ENCODE measurements around the gene HMGN1.
A peak's percentile ranks its signal among the peaks of the same experiment; 100 is the strongest.

The HMGN1 gene

DNA sequence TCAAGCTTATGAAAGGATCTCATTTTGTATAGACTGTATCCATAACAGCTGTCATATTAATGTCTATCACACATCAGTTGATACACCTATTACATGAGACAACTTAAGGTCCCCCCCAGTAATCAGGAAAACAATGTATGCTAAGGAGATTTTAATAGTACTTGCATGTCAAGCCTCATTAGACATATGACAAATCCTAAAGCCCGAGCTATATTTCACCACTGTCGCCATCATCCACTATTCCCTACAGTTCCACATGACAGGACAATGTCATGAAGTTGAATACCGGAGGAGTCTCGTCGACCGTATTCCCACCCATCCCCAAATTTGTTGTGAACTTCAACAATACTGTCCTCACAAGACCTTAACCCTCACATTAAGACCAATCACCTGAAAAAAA, 3.4 kb downstream of the HMGN1 start:
- peak overlapping the region; percentile 6 for H3K4me3 ChIP-seq (ENCODE audit: low read length)
- DNase-seq (ENCODE audit: low read depth): no peak
- TF ChIP-seq, protein P1, sequence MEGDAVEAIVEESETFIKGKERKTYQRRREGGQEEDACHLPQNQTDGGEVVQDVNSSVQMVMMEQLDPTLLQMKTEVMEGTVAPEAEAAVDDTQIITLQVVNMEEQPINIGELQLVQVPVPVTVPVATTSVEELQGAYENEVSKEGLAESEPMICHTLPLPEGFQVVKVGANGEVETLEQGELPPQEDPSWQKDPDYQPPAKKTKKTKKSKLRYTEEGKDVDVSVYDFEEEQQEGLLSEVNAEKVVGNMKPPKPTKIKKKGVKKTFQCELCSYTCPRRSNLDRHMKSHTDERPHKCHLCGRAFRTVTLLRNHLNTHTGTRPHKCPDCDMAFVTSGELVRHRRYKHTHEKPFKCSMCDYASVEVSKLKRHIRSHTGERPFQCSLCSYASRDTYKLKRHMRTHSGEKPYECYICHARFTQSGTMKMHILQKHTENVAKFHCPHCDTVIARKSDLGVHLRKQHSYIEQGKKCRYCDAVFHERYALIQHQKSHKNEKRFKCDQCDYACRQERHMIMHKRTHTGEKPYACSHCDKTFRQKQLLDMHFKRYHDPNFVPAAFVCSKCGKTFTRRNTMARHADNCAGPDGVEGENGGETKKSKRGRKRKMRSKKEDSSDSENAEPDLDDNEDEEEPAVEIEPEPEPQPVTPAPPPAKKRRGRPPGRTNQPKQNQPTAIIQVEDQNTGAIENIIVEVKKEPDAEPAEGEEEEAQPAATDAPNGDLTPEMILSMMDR (IDR thresholded peaks at IDR 0.05; ENCODE audit: insufficient read depth, low read depth, low read length, missing control alignments): no peak

GRCh38 chr21:39344848-39345247, 4.0 kb downstream of the HMGN1 start:
- no peak overlapping the region for H3K4me3 ChIP-seq (ENCODE audit: low read length)
- DNase-seq (ENCODE audit: low read depth): no peak
- TF ChIP-seq, protein P1 (IDR thresholded peaks at IDR 0.05; ENCODE audit: insufficient read depth, low read depth, low read length, missing control alignments): no peak

GRCh38 chr21:39341249-39341923, 7.5 kb downstream of the HMGN1 start:
- no peak for DNase-seq (ENCODE audit: low read depth)
- H3K4me3 ChIP-seq (ENCODE audit: low read length): no peak overlapping the region
- TF ChIP-seq, protein P1 (IDR thresholded peaks at IDR 0.05; ENCODE audit: insufficient read depth, low read depth, low read length, missing control alignments): no peak

GRCh38 chr21:39340687-39341086, 8.2 kb downstream of the HMGN1 start:
- TF ChIP-seq, protein P1 (IDR thresholded peaks at IDR 0.05; ENCODE audit: insufficient read depth, low read depth, low read length, missing control alignments): no peak
- no peak for DNase-seq (ENCODE audit: low read depth)
- no peak overlapping the region for H3K4me3 ChIP-seq (ENCODE audit: low read length)

- TF ChIP-seq, protein P1 (IDR thresholded peaks at IDR 0.05; ENCODE audit: insufficient read depth, low read depth, low read length, missing control alignments): no peak
- H3K4me3 ChIP-seq (ENCODE audit: low read length): no peak overlapping the region
- no peak for DNase-seq (ENCODE audit: low read depth)
Measured at GRCh38 chr21:39339231-39339630, 9.7 kb downstream of the HMGN1 start.

- TF ChIP-seq, protein P1 (IDR thresholded peaks at IDR 0.05; ENCODE audit: insufficient read depth, low read depth, low read length, missing control alignments): no peak
- H3K4me3 ChIP-seq (ENCODE audit: low read length): no peak overlapping the region
- no peak for DNase-seq (ENCODE audit: low read depth)
Measured at GRCh38 chr21:39336457-39337008, 12.4 kb downstream of the HMGN1 start.

GRCh38 chr21:39334611-39335010, 14.3 kb downstream of the HMGN1 start:
- DNase-seq (ENCODE audit: low read depth): no peak
- no peak overlapping the region for H3K4me3 ChIP-seq (ENCODE audit: low read length)
- TF ChIP-seq, protein P1 (IDR thresholded peaks at IDR 0.05; ENCODE audit: insufficient read depth, low read depth, low read length, missing control alignments): no peak

Measured in epithelial cell of esophagus (primary cell).